Ammon's horn (tissue), 1 donor: Measurements from ENCODE around the gene GNAZ.
"Not testable (repeated sequence)": the region's sequence is repeated elsewhere in the genome, so short reads cannot be mapped to it uniquely, and the experiment has no call there.

ENCODE experiments used
- DNase-seq: peaks from one replicate; pipeline ENCODE4 v3.0.0-alpha.2; 2016; ENCODE audit warnings: low spot score

Gene GNAZ

DNA sequence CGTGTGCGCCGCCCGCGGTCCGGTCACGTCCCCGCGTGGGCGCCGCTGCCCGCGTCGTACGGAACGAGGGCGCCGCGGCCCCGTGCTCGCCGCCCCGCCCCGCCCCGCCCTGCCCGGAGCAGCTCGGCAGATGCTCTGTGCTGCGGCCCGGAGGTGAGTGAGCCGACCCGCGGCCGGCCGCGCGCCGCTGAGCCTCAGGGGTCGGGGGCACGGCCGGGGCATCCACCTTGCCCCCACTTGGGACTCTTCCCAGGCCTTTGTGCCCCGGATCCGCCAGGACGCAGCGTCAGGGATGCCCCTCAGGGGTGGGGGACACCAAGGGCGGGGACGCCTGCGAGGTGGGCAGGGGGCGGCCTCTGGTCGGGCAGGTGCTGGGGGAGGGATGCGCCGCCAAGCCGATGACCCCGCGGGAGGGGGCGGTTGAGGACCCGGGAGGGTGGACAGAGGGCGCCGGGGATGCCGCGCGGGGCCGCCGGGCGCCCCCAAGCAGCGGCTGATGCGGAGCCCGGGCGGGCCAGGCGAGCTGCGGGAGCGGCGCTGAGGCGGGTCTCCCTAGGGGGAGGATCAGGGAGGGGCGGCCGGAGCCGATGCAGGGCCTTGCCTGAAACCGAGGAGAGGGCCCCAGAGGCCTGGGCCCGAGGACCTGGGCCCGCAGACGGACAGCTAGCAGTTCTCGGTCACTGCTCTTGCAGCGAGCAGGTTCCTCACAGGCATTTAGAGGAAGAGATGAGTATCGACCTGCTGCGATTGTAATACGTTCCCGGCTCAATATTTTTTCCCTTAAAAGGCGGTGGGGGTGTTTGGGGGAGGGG lies at the start of gene GNAZ:
Gene GNAZ, plus strand, starts transcription at position 102 of the 812 bp plus-strand sequence. CDS start 25,177 bp downstream, outside the sequence.
- no peak for DNase-seq

DNA sequence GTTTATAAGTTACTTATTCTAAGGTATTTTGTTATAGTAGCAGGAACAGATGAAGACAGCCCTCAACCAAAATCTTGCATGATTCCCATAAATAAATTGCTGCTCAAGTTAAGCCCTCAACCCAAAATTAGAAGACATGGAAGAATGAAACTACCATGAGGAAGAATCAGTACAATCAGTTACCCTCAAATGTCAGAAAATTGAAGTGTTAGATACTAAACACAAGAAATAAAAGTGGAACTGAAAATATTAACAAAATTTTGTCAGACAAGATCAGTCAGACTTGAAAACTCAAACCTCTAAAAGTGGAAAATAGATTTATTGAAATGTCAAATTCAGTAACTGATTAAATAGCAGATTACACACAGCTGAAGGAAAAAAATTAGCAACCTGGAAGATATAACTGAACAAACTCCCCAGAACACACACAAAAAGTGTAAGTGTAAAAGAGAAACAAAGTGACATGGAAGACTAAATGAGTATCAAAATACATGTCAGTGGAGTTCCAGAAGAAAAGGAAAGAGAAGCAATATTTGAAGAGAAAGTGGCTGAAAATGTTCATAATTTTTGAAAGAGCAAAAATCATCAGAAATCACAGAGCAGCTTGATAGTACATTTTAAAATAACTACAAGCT lies 49.5 kb upstream of the GNAZ start:
- DNase-seq = no peak

DNA sequence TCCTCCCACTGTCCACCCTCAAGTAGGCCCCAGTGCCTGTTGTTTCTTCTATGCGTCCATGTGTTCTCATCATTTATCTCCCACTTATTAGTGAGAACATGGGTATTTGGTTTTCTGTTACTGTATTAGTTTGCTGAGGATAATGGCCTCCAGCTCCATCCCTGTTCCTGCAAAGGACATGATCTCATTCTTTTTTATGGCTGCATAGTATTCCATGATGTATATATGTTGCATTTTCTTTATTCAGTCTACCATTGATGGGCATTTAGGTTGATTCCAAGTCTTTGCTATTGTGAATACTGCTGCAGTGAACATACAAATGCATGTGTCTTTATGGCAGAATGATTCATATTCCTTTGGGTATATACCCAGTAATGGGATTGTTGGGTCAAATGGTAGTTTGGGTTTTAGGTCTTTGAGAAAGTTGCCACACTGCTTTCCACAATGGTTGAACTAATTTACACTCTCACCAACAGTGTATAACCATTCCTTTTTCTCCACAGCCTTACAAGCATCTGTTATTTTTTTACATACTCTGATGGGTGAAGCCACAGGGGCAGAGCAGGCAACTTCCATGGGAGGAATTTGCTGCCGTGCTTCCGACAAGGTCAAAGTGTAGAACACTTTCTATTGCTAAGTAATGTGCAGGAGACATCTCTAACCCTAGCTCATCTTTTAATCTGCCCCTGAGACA lies 48.5 kb upstream of the GNAZ start:
- DNase-seq = not testable (repeated sequence)

DNA sequence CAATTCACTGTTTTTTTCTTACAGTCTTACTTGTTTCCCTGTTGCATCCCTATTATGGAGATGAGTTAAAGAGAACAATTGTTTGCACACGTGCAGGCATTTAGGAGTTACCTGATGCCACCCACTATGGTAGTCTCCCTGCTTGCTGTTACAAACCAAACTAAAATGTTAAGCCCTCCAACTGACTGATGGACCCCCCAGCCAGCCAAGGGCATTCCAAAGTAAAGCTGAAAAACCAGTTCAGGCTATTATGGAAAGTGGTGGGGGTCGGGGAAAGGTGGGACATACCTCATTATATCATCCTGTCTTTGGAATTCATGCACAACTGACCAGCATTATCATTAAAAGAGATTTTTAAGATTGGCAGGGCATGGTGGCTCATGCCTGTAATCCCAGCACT lies 47.0 kb upstream of the GNAZ start:
- DNase-seq = no peak

DNA sequence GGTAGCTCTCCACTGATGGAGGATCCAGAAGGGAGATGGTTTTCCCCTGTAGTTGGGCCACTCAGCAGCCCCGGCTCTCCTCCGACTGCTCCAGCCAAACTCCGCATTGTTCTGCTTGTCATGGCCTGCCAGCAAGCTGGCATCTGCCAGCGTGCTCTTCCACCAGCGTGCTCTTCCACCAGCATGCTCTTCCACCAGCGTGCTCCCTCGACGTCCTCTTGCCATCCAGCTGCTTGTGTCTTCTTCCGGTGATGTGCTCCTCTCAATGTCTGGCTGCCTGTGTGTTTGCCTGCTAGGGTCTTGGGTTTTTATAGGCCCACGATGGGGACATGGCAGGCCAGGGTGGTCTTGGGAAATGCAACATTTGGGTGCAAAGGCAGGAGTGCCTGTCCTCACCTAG lies 43.5 kb upstream of the GNAZ start:
- no peak for DNase-seq

GRCh38 chr22:23027849-23028248 lies 42.5 kb upstream of the GNAZ start:
- not testable (repeated sequence) for DNase-seq

DNA sequence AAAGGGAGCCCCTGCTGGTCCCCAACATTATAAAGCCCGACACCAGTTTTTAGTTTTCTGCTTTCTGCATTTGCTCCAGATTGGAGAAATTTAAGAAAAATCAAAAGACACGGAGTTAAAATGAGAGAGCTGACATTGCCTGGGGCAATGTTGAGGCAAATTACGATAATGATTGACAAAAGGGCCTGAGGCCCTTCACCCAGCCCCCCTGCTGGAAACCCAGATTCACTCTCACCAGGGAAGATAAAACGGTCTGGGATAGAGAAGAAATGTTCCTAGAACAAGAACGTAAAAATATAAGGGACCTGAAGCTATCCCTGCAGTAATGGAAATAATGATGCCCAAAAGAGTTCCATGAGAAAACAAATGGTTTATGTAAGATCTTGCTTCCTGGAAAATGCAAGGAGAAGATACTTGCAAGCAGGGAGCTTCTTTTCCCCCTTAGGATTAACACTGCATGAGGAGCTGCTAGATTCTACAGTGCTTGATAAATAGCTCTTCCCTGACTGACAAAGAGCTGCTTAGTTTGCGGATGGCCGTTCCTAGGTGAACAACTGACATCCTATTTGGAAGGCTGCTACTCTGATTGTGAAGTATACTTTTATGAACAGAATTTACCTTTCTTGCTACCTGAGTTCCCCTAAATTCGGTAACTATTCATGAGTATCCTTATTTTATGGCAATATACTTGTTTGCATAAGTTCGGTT lies 40.6 kb upstream of the GNAZ start:
- no peak for DNase-seq

GRCh38 chr22:23031381-23031780 lies 38.9 kb upstream of the GNAZ start:
- DNase-seq = no peak

- no peak for DNase-seq
Observed at GRCh38 chr22:23031786-23032185, 38.5 kb upstream of the GNAZ start.

GRCh38 chr22:23032658-23033057 lies 37.7 kb upstream of the GNAZ start:
- no peak for DNase-seq

- peak; percentile 71 for DNase-seq
Observed at GRCh38 chr22:23033116-23033905, 37.0 kb upstream of the GNAZ start.

GRCh38 chr22:23034621-23035556 lies 35.4 kb upstream of the GNAZ start:
- no peak for DNase-seq

DNA sequence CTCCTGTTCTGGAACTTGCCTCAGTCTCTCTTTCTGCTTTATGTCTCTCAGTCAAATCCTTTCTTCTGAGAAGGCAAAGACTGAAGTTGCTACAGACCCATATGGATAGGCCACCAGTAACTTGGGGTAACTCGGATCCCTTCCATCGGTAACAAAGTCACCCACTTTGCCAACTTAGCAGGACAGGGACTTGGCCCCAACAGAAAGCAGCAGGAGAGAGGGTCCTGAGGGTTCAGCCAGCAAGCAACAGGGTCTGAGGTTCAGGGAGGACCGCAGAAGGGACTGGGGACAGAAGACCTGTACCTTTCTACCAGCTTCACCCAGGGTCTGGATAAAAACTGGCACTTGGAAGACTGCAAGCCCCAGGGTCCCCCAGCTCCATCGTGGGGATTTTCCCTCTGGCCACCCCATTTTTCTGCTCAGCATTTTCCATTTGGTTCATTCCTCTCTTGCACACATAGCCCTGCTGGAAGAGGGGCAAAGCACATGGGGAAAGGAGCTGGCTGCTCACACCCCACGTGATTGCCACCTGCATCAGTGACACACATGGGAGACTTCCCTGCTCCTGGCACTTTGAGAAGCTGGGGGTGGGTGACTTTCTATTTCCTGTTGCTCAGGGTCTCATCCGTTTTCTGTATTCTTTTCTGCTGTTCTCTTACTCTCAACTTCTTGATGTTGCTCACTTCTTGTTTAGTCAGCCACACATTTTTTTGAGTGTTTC lies 34.6 kb upstream of the GNAZ start:
- no peak for DNase-seq

DNA sequence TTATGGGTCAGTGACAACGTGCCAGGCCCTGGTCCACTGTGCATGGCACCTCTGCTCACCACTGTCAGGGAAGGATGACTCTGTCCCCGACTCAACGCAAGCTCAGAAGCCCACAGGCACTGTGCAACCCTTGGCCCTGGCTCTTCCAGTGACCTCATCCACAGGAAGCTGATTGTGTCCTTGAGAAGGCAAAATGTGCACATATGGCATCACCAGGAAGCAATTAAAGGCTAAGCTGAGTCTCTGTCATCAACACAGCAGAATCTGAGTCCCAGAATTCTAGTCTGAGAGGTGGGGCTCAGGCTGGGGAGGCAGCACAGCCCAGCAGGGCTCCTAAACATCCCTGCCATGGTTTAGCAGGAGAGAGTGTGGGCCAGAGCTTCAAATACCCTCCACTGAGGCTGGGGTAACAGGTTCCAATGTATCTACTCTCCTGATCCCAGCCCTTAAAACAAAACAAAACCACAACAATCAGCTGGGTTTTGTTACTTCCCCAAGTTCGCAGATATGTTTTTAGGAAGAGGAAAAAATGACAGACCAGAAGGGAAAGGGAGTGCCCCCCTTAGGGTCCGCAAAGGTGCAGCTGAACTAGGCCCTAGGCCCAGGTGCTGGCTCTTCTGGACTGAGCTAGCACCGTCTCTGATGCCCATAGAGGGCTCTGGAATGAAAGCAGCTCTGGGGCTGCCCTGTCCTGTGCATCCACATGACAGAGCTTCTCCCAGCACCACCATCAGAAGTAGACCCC lies 33.5 kb upstream of the GNAZ start:
- no peak for DNase-seq

GRCh38 chr22:23037429-23038333 lies 32.6 kb upstream of the GNAZ start:
- DNase-seq = no peak

- no peak for DNase-seq
Observed at GRCh38 chr22:23038334-23038642, 32.0 kb upstream of the GNAZ start.

GRCh38 chr22:23038902-23039301 lies 31.4 kb upstream of the GNAZ start:
- no peak for DNase-seq

GRCh38 chr22:23042179-23042578 lies 28.1 kb upstream of the GNAZ start:
- DNase-seq = no peak
